T follicular helper cell (primary cell): ENCODE results near the gene CHRNA1.

ENCODE experiments used
- DNase-seq: peaks from one replicate; pipeline ENCODE4 v3.0.0-alpha.2; 2020; ENCODE audit warnings: low read depth

The CHRNA1 gene

DNA sequence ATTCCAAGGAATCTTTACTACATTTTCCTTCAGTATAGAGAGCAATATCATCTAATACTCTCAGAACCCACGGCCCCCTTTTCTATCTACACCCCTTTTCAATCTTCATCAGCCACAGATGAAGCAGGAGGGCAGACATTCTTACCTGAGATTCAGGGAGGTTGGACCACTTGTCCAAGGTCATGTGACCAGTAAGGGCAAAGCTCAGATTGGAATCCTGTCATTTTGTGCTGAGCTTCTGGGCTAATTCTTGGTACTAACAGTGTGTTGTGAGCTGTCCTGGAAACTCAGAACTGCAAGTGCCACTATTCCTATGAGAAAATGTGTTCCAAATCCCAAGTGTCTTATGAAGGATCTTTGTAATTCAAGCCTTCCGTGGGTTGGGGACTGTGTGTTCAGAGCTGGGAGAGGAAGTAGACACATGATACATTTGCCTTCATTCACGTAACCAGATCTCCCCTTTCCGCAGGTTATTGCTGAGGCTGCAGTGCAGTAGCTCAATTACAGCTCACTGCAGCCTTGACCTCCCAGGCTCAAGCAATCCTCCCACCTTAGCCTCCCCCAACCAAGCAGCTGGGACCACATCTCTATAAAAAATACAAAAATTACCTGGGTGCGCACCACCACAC, 3.3 kb downstream of the CHRNA1 start:
- DNase-seq = no peak

- no peak for DNase-seq
These were observed 4.7 kb downstream of the CHRNA1 start for GRCh38 chr2:174759381-174760065.

DNA sequence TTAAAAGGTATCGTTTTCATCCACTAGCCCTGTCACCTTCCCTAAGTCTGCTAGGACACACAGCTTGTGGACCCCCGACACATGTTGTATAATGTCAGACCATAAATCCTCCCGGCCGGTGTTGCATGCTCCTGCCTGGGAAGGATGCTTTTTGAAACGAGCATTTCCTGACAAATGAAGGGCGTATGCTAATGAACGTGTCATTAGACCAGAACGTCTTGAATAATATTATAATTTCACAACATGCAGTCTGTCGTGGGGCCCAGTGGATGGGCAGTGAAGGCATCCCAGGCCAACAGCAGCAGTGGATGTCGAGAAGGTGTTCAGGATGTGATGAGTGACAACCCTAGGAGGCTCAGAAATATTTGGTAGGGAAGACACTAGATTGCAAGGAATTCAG, 7.5 kb downstream of the CHRNA1 start:
- DNase-seq = no peak

- DNase-seq = peak; percentile 29
These were observed 11.1 kb downstream of the CHRNA1 start for GRCh38 chr2:174753038-174753633.

DNA sequence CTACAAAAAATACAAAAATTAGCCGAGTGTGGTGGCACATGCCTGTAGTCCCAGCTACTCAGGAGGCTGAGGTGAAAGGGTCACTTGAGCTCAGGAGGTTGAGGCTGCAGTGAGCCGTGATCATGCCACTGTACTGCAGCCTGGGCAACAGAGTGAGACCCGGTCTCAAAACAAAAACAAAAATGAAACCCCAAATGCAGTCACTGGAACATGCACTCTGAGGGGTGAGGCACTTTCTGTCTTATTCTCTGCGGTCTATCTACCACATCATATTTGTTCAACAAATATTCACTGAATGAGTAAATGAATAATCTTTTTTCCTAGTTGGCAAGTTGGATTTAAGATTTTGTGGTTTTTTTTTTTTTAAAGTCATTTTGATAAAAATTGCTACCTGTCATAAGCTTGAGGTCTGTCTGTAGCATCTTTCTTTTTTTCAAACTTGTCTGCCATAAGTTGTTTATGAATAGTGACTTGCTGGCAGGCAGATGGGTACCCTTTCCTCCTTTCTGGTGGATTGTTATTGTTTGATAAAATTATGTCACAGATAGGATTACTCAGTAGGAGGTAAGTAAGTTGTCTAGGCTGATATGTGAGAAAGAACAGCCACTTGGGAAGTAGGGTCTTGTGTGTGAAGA, 11.8 kb downstream of the CHRNA1 start:
- DNase-seq = no peak

GRCh38 chr2:174750923-174751441, 13.3 kb downstream of the CHRNA1 start:
- DNase-seq = peak; percentile 13

DNA sequence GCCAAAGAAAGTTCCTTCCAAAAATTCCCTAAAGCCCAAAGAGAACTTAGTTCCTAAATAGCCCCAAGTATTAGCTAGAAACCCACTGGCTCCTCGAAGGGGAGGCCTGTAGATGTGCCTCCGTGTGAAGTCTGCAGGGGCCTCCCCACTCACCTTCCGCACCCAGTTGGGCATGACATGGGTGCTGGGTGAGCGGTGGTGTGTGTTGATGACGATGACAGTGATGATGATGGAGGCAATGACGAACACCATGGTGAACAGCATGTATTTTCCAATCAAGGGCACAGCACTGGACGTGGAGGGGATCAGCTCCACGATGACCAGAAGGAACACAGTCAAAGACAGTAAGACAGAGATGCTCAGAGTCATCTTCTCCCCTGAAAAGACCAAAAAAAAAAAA, 14.5 kb downstream of the CHRNA1 start:
- DNase-seq = no peak

DNA sequence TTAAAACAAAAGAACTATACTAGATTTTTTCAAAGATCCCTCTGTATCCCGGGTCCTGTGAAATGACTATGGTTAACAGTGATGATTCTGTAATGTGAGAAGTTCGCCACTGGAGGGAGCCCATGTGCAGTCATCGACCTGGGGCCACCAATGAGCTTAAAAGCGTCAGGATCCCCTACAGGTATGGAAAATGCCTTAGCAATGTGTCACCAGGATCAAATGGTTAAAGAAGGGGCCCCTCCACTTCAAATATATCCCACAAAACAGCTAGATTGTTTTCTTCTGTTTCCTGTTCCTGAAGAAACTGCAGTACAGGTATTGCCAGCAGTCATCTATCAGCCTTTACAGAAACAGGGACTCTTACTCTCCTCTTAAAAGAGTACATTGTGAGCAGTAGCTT, 15.3 kb downstream of the CHRNA1 start:
- peak; percentile 60 for DNase-seq

DNA sequence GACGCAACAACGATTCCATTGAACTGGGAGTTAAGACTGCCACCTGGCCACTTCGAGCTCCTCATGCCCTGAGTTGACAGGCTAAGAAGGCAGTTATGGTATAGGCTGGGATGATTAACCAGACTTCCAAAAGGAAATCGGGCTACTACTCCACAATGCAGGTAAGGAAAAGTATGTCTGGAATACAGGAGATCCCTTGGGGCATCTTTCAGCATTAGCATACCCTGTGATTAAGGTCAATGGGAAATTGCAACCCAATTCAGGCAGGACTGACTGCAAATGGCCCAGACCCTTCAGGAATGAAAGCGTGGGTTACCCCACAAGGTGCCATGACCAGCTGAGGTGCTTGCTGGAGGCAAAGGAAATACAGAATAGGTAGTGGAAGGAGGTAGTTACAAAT, 19.1 kb downstream of the CHRNA1 start:
- no peak for DNase-seq

GRCh38 chr2:174744111-174744510, 20.2 kb downstream of the CHRNA1 start:
- DNase-seq = no peak

GRCh38 chr2:174740721-174741120, 23.6 kb downstream of the CHRNA1 start:
- DNase-seq = no peak

DNA sequence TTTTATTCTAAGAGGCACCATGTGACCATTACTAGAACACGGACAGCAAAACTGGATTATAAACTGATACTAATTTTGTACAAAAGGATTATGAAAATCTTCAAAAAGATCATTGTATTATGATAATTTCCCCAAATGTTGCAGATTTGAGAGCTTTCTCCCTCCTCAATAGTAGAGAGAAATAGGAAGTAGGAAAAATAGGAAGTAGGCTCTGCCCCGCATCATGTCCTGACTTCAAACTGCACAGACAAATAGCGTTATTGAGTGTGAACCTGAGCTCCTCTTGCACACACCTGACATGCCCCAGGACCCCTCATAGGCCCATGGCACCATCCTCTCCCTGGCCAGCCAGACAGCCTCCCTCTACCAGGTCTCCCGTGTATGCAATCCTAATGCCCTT, 25.4 kb downstream of the CHRNA1 start:
- DNase-seq = no peak

- DNase-seq = no peak
These were observed 32.7 kb downstream of the CHRNA1 start for GRCh38 chr2:174731546-174731945.

- no peak for DNase-seq
These were observed 33.6 kb downstream of the CHRNA1 start for GRCh38 chr2:174730698-174731018.

GRCh38 chr2:174729797-174730697, 34.2 kb downstream of the CHRNA1 start:
- DNase-seq = no peak

- DNase-seq = no peak
These were observed 36.2 kb downstream of the CHRNA1 start for GRCh38 chr2:174728096-174728495.

GRCh38 chr2:174726212-174726611, 38.1 kb downstream of the CHRNA1 start:
- DNase-seq = no peak

- DNase-seq = no peak
These were observed 41.2 kb downstream of the CHRNA1 start for GRCh38 chr2:174722942-174723592.

DNA sequence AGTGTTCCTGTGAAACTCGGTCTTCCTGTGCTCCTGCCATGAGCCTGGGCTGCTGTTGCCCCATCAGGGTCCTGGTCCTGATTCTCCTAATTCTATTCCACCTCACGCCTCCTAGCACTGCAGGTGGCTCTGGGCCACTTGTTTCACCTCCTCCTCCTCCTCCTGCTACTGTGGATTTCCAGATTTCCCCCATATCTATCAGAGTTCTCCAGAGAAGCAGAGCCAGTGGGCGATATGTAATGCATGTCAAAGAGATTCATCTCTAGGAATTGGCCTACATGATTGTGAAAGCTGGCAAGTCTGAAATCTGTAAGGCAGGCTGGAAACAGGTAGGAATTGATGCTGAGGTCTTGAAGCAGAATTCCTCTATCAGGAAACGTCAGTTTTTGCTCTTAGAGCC, 45.3 kb downstream of the CHRNA1 start:
- no peak for DNase-seq

GRCh38 chr2:174718591-174718990, 45.7 kb downstream of the CHRNA1 start:
- no peak for DNase-seq

DNA sequence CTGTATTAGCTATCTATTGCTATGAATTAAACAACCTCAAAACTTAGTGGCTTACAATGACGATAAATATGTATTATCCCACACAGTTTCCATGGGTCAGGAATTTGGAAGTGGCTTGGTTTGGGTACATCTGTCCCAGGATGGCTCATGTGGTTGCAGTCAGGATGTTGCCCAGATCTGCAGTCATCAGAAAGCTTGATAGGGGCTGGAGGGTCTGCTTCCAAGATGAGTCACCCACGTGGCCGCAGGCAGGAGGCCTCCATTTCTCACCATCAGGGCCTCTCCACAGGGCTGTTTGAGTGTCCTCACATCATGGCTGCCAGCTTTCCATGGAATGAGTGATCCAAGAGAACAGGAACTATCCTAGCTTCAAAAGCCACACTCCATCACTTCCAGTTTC, 46.4 kb downstream of the CHRNA1 start:
- DNase-seq = no peak
